GM12872 (cell line): ENCODE data around the gene DNM3.

Experiments
- CTCF ChIP-seq: IDR thresholded peaks from 3 replicates; pipeline ENCODE4 v1.5.1; 2011; ENCODE audit warnings: low read depth, mild to moderate bottlenecking, low read length, moderate library complexity; ENCODE audit not compliant: insufficient read depth

The DNM3 gene

GRCh38 chr1:172134087-172134731 is 292.9 kb downstream of the DNM3 start:
- no peak for TF ChIP-seq CTCF

GRCh38 chr1:172135076-172135672 is 293.9 kb downstream of the DNM3 start:
- peak; percentile 81 for TF ChIP-seq CTCF

GRCh38 chr1:172135978-172136610 is 294.8 kb downstream of the DNM3 start:
- TF ChIP-seq CTCF = no peak

- no peak for TF ChIP-seq CTCF
Observed at GRCh38 chr1:172136925-172137324, 295.6 kb downstream of the DNM3 start.

GRCh38 chr1:172137703-172138454 is 296.6 kb downstream of the DNM3 start:
- TF ChIP-seq CTCF = no peak

GRCh38 chr1:172138634-172139033 is 297.3 kb downstream of the DNM3 start:
- no peak for TF ChIP-seq CTCF

- no peak for TF ChIP-seq CTCF
Observed at GRCh38 chr1:172139196-172139595, 297.9 kb downstream of the DNM3 start.
